ENCODE results near the gene OR2A14.

- TF ChIP-seq CTCF (IDR thresholded peaks at IDR 0.05) (no peak), REST (IDR thresholded peaks at IDR 0.05; ENCODE audit: insufficient read depth in 1 of 2, low read depth in 2 of 2, low read length in 1 of 2) (no peak), POLR2AphosphoS5 (IDR thresholded peaks at IDR 0.05; ENCODE audit: low read depth, low read length) (no peak), TCF7L2 (IDR thresholded peaks at IDR 0.05; ENCODE audit: low read depth, low read length) (no peak), SIN3A (IDR thresholded peaks at IDR 0.05; ENCODE audit: borderline replicate concordance, insufficient read depth, low read depth, low read length) (no peak)
Measured at GRCh38 chr7:144158861-144159260, 35.9 kb downstream of the OR2A14 start.
